NCI-H526 treated with DMSO at 0.1 percent for 48 hours (cell line): Measurements from ENCODE around the gene CAPN13.

Experiments
- DNase-seq: peaks from one replicate; lab custom pipeline; 2025; lab: John Stamatoyannopoulos, UW

Gene CAPN13

GRCh38 chr2:30683236-30683956 lies 123.8 kb downstream of the CAPN13 start:
- DNase-seq, result no peak

- no peak for DNase-seq
Observed at GRCh38 chr2:30681022-30681421, 126.2 kb downstream of the CAPN13 start.

GRCh38 chr2:30680121-30680520 lies 127.1 kb downstream of the CAPN13 start:
- DNase-seq, result no peak

- no peak for DNase-seq
Observed at GRCh38 chr2:30679426-30680088, 127.7 kb downstream of the CAPN13 start.

GRCh38 chr2:30678410-30679137 lies 128.7 kb downstream of the CAPN13 start:
- no peak for DNase-seq

- no peak for DNase-seq
Observed at GRCh38 chr2:30677861-30678385, 129.3 kb downstream of the CAPN13 start.

GRCh38 chr2:30677231-30677630 lies 130.0 kb downstream of the CAPN13 start:
- DNase-seq, result no peak

GRCh38 chr2:30675758-30676157 lies 131.5 kb downstream of the CAPN13 start:
- DNase-seq, result no peak

GRCh38 chr2:30673127-30673526 lies 134.1 kb downstream of the CAPN13 start:
- DNase-seq, result no peak
